HG02938 (cell line): ENCODE results near the gene ETV6.

Experiments used
- ATAC-seq: cut with Tn5 transposase; IDR thresholded peaks from one replicate; pipeline ENCODE4 v1.9.1; 2021; ENCODE audit warnings: mild to moderate bottlenecking, moderate library complexity; ENCODE audit not compliant: unreplicated experiment

The ETV6 gene

GRCh38 chr12:11771895-11772502 is 122.5 kb downstream of the ETV6 start:
- no peak for ATAC-seq

GRCh38 chr12:11773889-11774677 is 124.6 kb downstream of the ETV6 start:
- ATAC-seq: no peak

- ATAC-seq: no peak
Measured at GRCh38 chr12:11774821-11775220, 125.3 kb downstream of the ETV6 start.

- no peak for ATAC-seq
Measured at GRCh38 chr12:11776316-11776715, 126.8 kb downstream of the ETV6 start.

GRCh38 chr12:11777451-11777850 is 128.0 kb downstream of the ETV6 start:
- no peak for ATAC-seq

GRCh38 chr12:11777962-11778361 is 128.5 kb downstream of the ETV6 start:
- ATAC-seq: no peak

DNA sequence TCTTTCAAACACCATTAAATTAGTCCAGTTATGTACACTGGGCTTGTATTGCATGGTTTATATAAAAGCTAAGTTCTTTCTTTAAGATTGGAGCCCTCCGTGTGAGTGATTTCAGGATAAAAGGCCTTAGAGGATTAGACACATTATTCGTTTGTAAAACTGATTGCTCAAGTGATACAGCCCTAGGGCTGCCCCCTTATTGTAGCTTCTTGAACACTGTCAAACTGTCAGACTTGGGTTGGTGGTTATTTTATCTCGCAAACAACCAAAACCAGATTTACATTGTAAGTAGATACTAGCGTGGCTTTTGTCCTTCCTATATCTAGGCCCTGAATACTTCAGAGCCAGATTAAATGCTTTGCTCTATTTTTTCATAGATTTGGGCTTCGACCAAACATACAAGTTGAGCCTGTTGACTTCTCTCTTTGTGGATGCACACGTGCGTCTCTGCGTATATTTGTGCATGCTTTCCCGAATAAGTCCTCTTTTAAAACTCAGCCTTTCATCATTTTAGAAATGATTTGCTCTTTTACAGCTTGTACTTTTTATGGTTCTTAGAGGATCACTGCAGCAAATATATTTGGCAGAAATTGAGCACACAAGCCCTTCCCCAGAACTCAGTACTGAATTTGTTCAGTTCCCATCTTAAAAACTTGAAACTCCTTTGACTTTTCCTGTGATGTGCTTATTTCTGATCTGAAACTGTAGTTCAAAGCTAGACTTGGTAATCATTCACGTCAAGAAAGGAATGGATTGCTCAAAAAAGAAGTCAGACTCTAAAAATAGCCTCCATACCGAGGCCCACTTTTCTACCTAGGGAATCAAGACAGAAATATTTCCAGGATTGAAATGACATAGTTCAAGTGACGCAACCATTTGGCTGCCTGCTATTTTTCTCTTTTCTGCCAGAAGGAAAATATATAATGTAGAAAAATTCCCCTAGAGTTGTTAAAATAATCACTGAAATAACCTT is 129.5 kb downstream of the ETV6 start:
- ATAC-seq: no peak

DNA sequence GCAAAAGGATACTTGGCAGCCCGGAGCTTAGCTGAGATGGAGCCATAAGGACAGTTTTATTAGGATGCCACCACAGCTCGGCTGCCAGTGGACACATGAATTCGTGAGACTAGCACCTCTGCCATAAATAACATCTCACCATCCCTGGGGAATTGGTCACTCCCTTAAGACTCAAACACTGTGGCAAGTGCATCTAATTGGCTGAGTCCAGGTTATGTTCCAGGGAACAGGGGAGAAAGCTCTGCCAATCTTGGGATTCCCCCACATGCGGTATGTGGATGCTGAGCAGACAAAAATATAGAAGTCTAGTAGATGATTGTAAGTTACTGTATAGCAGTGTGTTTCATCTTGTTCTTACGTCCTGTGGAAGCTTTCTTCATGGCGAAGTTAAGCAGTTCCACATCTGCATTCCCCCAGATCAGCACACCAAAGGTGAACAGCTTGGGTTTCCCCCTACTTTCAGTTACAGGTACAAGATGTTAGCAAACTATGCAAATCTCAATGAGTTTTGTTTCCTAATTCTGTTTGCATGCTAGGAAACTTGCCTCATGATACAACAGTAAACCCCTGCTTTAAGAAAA is 131.1 kb downstream of the ETV6 start:
- peak; percentile 73 for ATAC-seq

DNA sequence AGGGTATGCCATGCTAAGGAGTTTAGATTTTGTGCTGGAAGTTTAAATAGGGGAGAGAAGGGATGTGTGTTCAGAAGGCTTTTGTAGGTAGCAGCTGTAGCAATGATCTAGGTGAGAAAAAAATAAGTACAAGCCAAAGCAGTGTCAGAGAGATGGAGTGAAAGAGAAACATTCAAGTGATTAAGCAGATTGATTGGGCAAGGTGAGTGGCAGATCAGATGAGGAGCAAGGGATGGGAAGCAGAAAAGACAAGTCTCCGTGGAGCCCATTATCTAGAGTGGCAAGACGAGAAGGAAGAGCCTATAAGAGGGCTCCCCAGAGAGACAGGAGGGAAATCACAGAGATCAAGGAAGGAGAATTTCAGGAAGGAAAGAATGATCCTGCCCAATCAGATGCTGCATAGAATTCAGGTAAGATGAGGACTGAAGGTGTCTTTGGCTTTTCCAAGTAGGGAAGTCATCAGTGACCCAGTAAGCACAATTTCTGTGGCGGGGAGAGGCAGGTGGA is 133.5 kb downstream of the ETV6 start:
- no peak for ATAC-seq

GRCh38 chr12:11785712-11786111 is 136.2 kb downstream of the ETV6 start:
- ATAC-seq: no peak

DNA sequence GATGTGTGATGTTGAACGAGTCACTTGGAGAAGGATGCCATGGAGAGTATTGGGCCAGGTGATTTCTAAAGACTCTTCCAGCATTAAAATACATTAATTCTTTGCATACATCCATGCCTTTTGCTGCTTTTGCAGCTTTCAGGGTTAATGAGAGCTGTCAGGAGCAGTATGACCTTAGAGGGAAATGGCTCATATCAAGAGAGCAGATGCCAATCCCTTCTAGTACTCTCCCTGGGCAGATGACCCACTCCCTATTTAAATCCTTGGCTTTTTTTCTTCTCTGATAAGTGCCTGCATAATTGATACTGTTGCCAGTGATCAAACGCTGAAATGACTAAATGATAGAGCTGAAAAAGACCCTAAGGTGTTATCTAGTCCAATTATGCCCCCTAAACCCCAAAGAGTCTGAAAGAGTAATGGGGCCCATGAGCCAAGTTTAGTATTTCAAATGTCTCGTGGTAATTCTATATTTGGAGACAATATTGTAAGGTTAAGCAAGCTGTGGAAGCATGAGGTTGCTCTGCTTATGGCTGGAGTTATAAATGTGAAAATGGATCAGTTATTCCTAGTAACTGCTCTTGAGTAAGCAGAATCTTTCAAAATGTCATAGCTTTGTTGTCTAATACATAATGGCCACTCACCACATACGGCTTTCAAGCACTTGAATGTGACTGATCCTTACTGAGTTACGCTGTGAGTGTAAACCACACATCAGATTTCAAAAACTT is 137.3 kb downstream of the ETV6 start:
- no peak for ATAC-seq

DNA sequence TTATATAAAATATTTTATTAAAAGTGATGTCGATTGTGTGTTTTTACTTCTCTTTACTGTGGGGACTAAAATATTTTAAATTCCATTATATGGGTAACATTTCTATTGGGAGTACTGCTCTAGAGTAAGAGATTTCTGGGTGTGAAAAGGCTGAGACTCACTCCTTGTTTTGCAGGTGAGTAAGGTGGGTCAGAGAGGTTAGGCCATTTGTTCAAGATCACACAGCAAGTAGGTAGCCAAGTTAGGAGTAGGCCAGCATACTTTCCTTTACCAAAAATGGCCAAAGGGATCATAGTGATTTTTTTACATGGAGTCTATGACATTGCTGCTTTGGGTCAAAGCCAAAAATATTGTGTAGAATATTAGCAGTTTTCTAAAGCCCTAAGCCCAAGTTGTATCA is 138.0 kb downstream of the ETV6 start:
- ATAC-seq: no peak

- ATAC-seq: no peak
Measured at GRCh38 chr12:11787933-11788849, 138.7 kb downstream of the ETV6 start.

DNA sequence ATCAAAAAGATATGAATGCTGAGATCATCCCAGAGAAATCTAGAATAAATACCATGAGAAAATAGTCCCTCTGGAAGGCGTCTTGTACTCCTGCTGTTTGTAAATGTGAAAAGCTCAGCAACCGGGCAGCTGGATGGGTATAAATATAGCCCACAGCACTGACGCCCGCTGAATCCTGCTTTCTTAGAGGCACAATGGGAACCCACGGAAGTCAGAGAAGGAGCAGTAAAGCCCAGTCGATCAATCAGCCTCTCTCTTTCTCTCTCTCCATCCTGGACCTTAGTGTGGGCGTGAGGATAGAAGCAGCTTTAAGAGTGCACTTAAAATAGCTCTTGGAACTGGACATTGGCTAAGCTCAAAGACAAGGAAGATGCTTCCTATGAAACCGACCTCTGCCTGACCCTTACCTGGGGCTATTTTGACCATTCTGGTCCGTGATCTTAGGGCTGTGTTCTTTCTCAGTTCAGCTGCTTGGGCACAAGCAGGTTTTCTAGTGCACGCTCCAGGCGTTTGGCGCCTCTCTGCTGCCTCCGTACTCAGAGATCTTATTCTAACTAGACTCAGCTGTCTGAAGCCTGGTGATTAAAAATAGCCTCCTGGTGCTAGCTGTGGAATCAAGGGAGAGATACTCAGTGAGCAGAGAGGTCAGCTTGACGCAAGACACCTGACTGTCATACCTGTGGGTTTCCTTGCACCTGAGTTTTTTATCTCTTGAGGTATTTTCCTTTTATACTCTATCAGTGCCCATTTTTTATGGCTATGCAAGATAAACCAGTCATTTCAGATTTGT is 144.6 kb downstream of the ETV6 start:
- no peak for ATAC-seq

DNA sequence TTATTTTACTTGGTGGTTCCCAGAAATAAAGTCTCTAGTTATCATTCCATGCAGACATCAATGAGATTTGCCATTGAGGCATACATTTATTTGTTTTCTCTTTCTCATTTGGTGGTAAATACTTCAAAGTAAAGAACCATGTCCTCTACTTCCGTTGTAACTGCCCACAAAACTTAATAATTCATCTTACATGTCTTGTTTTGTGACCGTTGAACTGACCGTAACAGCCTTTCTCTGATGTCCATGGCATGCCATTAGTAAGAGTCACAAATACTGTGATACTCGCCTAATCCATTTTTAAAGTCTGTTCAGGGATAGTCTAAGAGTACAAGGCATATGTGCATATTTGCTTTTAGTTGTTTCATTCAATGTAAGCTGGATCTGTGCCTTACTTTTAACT is 145.3 kb downstream of the ETV6 start:
- ATAC-seq: no peak

GRCh38 chr12:11795192-11795912 is 145.9 kb downstream of the ETV6 start:
- no peak for ATAC-seq

DNA sequence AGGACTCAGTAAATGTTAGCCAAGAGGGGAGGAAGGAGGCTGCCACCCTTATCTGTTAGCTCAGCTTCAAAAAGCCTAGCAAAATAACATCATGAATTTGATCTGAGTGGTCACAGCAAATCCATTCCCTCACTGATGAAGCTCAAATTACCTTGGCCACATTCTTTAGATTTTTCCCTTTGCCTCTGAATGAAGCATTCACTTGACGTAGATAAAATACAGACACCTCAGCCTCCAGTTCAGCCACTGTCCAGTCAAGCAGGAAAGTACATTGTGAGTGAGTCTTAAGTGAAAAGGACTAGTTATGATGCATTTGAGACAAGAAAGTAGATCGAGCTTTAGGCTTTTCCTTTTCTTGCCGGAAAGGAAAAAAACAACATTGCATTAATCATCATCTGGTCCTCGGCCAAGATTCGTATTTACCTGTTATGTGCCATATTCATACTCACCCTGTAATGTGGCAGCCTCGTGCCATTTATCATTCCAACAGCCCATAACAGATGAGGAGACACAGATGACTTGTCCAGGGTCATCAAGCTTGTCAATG is 146.5 kb downstream of the ETV6 start:
- ATAC-seq: no peak
